ENCODE measurements around the gene MMP10.

GRCh38 chr11:102800767-102801166 lies 20.3 kb upstream of the MMP10 start:
- TF ChIP-seq, protein P1, sequence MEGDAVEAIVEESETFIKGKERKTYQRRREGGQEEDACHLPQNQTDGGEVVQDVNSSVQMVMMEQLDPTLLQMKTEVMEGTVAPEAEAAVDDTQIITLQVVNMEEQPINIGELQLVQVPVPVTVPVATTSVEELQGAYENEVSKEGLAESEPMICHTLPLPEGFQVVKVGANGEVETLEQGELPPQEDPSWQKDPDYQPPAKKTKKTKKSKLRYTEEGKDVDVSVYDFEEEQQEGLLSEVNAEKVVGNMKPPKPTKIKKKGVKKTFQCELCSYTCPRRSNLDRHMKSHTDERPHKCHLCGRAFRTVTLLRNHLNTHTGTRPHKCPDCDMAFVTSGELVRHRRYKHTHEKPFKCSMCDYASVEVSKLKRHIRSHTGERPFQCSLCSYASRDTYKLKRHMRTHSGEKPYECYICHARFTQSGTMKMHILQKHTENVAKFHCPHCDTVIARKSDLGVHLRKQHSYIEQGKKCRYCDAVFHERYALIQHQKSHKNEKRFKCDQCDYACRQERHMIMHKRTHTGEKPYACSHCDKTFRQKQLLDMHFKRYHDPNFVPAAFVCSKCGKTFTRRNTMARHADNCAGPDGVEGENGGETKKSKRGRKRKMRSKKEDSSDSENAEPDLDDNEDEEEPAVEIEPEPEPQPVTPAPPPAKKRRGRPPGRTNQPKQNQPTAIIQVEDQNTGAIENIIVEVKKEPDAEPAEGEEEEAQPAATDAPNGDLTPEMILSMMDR (tag by site-specific recombination; IDR thresholded peaks at IDR 0.05), result no peak
- TF ChIP-seq, protein P2, sequence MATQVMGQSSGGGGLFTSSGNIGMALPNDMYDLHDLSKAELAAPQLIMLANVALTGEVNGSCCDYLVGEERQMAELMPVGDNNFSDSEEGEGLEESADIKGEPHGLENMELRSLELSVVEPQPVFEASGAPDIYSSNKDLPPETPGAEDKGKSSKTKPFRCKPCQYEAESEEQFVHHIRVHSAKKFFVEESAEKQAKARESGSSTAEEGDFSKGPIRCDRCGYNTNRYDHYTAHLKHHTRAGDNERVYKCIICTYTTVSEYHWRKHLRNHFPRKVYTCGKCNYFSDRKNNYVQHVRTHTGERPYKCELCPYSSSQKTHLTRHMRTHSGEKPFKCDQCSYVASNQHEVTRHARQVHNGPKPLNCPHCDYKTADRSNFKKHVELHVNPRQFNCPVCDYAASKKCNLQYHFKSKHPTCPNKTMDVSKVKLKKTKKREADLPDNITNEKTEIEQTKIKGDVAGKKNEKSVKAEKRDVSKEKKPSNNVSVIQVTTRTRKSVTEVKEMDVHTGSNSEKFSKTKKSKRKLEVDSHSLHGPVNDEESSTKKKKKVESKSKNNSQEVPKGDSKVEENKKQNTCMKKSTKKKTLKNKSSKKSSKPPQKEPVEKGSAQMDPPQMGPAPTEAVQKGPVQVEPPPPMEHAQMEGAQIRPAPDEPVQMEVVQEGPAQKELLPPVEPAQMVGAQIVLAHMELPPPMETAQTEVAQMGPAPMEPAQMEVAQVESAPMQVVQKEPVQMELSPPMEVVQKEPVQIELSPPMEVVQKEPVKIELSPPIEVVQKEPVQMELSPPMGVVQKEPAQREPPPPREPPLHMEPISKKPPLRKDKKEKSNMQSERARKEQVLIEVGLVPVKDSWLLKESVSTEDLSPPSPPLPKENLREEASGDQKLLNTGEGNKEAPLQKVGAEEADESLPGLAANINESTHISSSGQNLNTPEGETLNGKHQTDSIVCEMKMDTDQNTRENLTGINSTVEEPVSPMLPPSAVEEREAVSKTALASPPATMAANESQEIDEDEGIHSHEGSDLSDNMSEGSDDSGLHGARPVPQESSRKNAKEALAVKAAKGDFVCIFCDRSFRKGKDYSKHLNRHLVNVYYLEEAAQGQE (tag by site-specific recombination; IDR thresholded peaks at IDR 0.05), result no peak
- TF ChIP-seq ZBTB21 (tag by site-specific recombination; IDR thresholded peaks at IDR 0.05), result no peak
- no peak for TF ChIP-seq ZNF292 (tag by site-specific recombination; IDR thresholded peaks at IDR 0.05; ENCODE audit: borderline replicate concordance, low read depth)
- TF ChIP-seq ZNF24 (tag by site-specific recombination; IDR thresholded peaks at IDR 0.05), result no peak
- no peak for TF ChIP-seq YY1 (tag by site-specific recombination; IDR thresholded peaks at IDR 0.05)
- TF ChIP-seq ZFHX2 (tag by site-specific recombination; conservative IDR thresholded peaks at IDR 0.05), result no peak
- no peak for TF ChIP-seq KLF7 (tag by site-specific recombination; IDR thresholded peaks at IDR 0.05; ENCODE audit: borderline replicate concordance)
- no peak for TF ChIP-seq ZNF488 (tag by site-specific recombination; IDR thresholded peaks at IDR 0.05)
- TF ChIP-seq KLF16 (tag by site-specific recombination; IDR thresholded peaks at IDR 0.05), result no peak
- no peak for TF ChIP-seq ZNF274 (IDR thresholded peaks at IDR 0.05; ENCODE audit: low read length)
- TF ChIP-seq ZNF274 (tag by site-specific recombination; IDR thresholded peaks at IDR 0.05; ENCODE audit: borderline replicate concordance), result no peak
- no peak for TF ChIP-seq ZNF174 (tag by site-specific recombination; IDR thresholded peaks at IDR 0.05)
- TF ChIP-seq BCL11B (tag by site-specific recombination; IDR thresholded peaks at IDR 0.05; ENCODE audit: low read depth), result no peak
- no peak for TF ChIP-seq ATF2 (tag by site-specific recombination; IDR thresholded peaks at IDR 0.05; ENCODE audit: low read depth)
